Right atrium auricular region (tissue), 2 donors: ENCODE data around the gene ERC2. TPM values are rescaled to one million over a fixed set of nuclear protein-coding genes. Genes with fewer than 3 reads are reported as not detected.

ENCODE experiments used
- DNase-seq: peaks from one replicate; pipeline ENCODE4 v3.0.0-alpha.2; 2019; ENCODE audit warnings: low spot score
- H3K27ac ChIP-seq, 2 donors: fragments of 200-600 bp; sonication (generic); 1 replicate in 1 of 2; 2 replicates in 1 of 2; pipeline ENCODE4 v1.5.1; 2016 to 2019
- H3K27me3 ChIP-seq, 2 donors: fragments of 200-600 bp; sonication (generic); one replicate each; pipeline versions ENCODE4 v1.5.1 to v1.6.0; 2017 to 2019
- H3K36me3 ChIP-seq: fragments of 200-600 bp; sonication (generic); one replicate; pipeline ENCODE4 v1.5.1; 2016
- H3K4me1 ChIP-seq, 2 donors: fragments of 200-600 bp; sonication (generic); one replicate each; pipeline versions ENCODE4 v1.5.1 to v1.6.0; 2017 to 2019
- H3K4me3 ChIP-seq, 2 donors: fragments of 200-600 bp; sonication (generic); 1 replicate in 1 of 2; 2 replicates in 1 of 2; pipeline ENCODE4 v1.5.1; 2017 to 2019; ENCODE audit warnings: mild to moderate bottlenecking in 1 of 2, moderate library complexity in 1 of 2
- H3K9me3 ChIP-seq, 2 donors: fragments of 200-600 bp; sonication (generic); one replicate each; pipeline ENCODE4 v1.5.1; 2019
- CTCF ChIP-seq, 2 donors: fragments of 200-600 bp; sonication (generic); IDR thresholded peaks; one replicate each; pipeline ENCODE4 v1.5.1; 2019; ENCODE audit warnings: antibody characterized with exemption in 2 of 2
- total RNA-seq, 2 donors: library from RNA; depleted of rRNA; stranded (reverse); fragments of >200 nt; gene quantifications; one replicate each; pipeline ENCODE4 v1.1.0, GENCODE V29; 2016

The ERC2 gene
- total RNA-seq, 2 donors from 2014 or later: 2.9 to 4.0 TPM

- Histone ChIP-seq H3K27me3 (no peaks in the 10 kb centered on the region), H3K4me1 (no peaks in the 10 kb centered on the region), H3K4me3 (no peak overlapping the region), H3K27ac (no peak overlapping the region), H3K9me3 (peaks cover 0 to 14% of the 10 kb centered on the region in 2 donors), H3K36me3 (no peaks in the 10 kb centered on the region)
- DNase-seq: no peak
- TF ChIP-seq CTCF (IDR thresholded peaks at IDR 0.05): no peak
Observed at GRCh38 chr3:56373386-56373785, 94.9 kb downstream of the ERC2 start.

DNA sequence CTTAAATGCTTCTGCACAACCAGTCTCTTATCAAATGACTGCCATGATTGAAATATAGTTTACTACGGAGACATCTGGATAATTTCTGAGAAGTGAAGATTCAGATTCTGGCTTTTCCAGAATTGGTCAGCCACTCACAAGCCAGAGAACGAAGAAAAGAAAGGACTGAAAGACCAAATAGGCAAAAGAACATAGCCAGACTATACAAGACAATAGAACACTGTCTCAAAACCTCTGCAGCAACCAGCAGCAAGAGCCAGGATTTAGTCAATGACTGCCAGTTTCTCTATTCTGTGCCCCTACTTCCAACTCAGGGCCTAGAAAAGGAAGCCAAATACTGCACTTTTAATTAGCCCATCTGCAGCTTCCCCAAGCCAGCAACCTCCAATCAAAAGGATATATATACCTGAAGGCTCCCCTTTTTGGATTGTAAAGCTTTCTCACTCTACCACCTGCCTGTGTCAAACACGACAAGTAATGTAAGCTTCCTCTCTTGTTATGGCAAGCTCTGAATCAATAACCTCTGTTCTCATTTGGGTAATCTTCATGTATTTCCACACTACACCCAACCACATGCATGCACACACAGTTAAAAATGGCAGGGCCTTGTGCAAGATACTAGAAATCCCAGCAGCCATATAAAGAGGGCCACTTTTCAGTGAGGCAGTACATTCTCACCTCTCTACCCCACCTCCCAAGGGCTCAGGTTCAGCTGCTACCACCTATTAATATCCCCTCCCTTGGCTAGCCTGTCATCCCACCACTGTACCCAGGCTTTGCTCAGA lies 97.1 kb downstream of the ERC2 start:
- H3K9me3 ChIP-seq: peaks cover 0 to 10% of the 10 kb centered on the region in 2 donors
- H3K4me1 ChIP-seq: no peaks in the 10 kb centered on the region
- no peak for TF ChIP-seq CTCF (IDR thresholded peaks at IDR 0.05)
- DNase-seq: no peak
- no peak overlapping the region for H3K27ac ChIP-seq
- no peaks in the 10 kb centered on the region for H3K36me3 ChIP-seq
- no peak overlapping the region for H3K4me3 ChIP-seq
- H3K27me3 ChIP-seq: no peaks in the 10 kb centered on the region

- H3K36me3 ChIP-seq: no peaks in the 10 kb centered on the region
- no peak for DNase-seq
- H3K27ac ChIP-seq: no peak overlapping the region
- H3K4me1 ChIP-seq: no peaks in the 10 kb centered on the region
- H3K4me3 ChIP-seq: no peak overlapping the region
- H3K27me3 ChIP-seq: no peaks in the 10 kb centered on the region
- no peaks in the 10 kb centered on the region for H3K9me3 ChIP-seq
- no peak for TF ChIP-seq CTCF (IDR thresholded peaks at IDR 0.05)
Observed at GRCh38 chr3:56369914-56370313, 98.4 kb downstream of the ERC2 start.

DNA sequence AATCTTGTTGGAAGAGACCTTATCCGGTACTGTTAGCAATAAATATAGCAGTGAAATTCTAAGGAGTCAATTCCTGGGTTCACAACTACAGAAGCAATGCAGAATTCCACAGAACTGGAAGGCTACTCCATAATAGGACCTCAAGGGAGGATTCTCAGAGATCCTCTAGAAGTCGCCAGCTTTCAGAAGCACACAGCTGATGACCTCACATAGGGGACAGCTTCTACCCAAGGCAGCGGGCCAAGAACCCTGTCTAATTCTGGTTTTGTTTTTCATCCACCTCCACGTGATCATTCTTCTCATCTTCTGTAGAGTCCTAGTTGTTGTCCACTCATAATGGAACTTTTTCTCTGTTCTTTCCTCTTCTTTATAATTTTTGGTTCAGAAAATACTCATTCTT lies 99.4 kb downstream of the ERC2 start:
- no peak overlapping the region for H3K4me3 ChIP-seq
- H3K27me3 ChIP-seq: no peaks in the 10 kb centered on the region
- no peaks in the 10 kb centered on the region for H3K9me3 ChIP-seq
- no peaks in the 10 kb centered on the region for H3K4me1 ChIP-seq
- H3K27ac ChIP-seq: no peak overlapping the region
- DNase-seq: no peak
- TF ChIP-seq CTCF (IDR thresholded peaks at IDR 0.05): no peak
- H3K36me3 ChIP-seq: no peaks in the 10 kb centered on the region

DNA sequence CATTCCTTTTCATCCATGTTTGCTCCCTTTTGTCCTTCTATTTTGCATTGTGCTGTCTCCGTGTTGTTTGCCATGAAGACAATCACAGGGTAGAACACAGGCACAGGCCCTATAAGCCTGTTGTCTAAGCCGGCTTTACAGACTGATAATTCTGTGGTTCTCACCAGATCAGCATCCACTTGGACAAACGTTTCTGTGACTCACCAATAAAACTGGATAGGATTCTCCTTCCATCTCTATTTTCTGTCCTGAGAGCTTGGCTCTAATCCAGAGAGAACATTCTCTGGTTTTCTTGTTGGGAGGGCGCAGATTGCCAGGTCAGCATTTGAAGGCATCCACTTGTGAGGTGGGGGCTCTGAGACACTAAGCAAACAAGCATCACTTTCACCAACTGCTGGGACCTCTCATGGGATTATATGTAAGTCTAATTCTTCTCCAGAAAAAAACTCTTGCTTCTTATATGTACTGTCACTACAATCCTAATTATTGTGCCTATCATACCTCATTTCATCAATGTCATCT lies 101.6 kb downstream of the ERC2 start:
- DNase-seq: no peak

More for the DNA sequence above, 101.6 kb downstream of the ERC2 start:
- Histone ChIP-seq H3K4me3 (no peak overlapping the region), H3K27ac (no peak overlapping the region), H3K9me3 (no peaks in the 10 kb centered on the region), H3K27me3 (no peaks in the 10 kb centered on the region), H3K4me1 (no peaks in the 10 kb centered on the region), H3K36me3 (no peaks in the 10 kb centered on the region)
- TF ChIP-seq CTCF (IDR thresholded peaks at IDR 0.05): no peak
